GM19455 (cell line): ENCODE results near the gene FBN2.
"Not testable (repeated sequence)": the region's sequence is repeated elsewhere in the genome, so short reads cannot be mapped to it uniquely, and the experiment has no call there.

Experiments used
- ATAC-seq: cut with Tn5 transposase; IDR thresholded peaks from one replicate; pipeline ENCODE4 v1.9.1; 2021; ENCODE audit not compliant: unreplicated experiment

FBN2 gene

GRCh38 chr5:128480158-128480557 lies 57.9 kb downstream of the FBN2 start:
- ATAC-seq = no peak

GRCh38 chr5:128478386-128479368 lies 59.4 kb downstream of the FBN2 start:
- ATAC-seq = no peak

GRCh38 chr5:128477944-128478343 lies 60.1 kb downstream of the FBN2 start:
- no peak for ATAC-seq

- ATAC-seq = no peak
These were observed 62.4 kb downstream of the FBN2 start for GRCh38 chr5:128475693-128476092.

- ATAC-seq = no peak
These were observed 65.1 kb downstream of the FBN2 start for GRCh38 chr5:128472919-128473318.

- no peak for ATAC-seq
These were observed 66.0 kb downstream of the FBN2 start for GRCh38 chr5:128472036-128472435.

- no peak for ATAC-seq
These were observed 67.4 kb downstream of the FBN2 start for GRCh38 chr5:128470663-128471062.

GRCh38 chr5:128469912-128470311 lies 68.1 kb downstream of the FBN2 start:
- ATAC-seq = no peak

GRCh38 chr5:128466980-128467379 lies 71.1 kb downstream of the FBN2 start:
- no peak for ATAC-seq

GRCh38 chr5:128466554-128466953 lies 71.5 kb downstream of the FBN2 start:
- no peak for ATAC-seq

GRCh38 chr5:128464596-128464995 lies 73.4 kb downstream of the FBN2 start:
- ATAC-seq = no peak

- ATAC-seq = no peak
These were observed 75.7 kb downstream of the FBN2 start for GRCh38 chr5:128462330-128462729.

- ATAC-seq = not testable (repeated sequence)
These were observed 80.7 kb downstream of the FBN2 start for GRCh38 chr5:128457147-128457915.

GRCh38 chr5:128455841-128456361 lies 82.1 kb downstream of the FBN2 start:
- no peak for ATAC-seq

- ATAC-seq = no peak
These were observed 84.9 kb downstream of the FBN2 start for GRCh38 chr5:128453121-128453520.

GRCh38 chr5:128447224-128447623 lies 90.8 kb downstream of the FBN2 start:
- ATAC-seq = not testable (repeated sequence)

- no peak for ATAC-seq
These were observed 96.1 kb downstream of the FBN2 start for GRCh38 chr5:128441941-128442350.

- ATAC-seq = no peak
These were observed 96.9 kb downstream of the FBN2 start for GRCh38 chr5:128441165-128441564.

- no peak for ATAC-seq
These were observed 101.3 kb downstream of the FBN2 start for GRCh38 chr5:128436749-128437188.

- no peak for ATAC-seq
These were observed 102.2 kb downstream of the FBN2 start for GRCh38 chr5:128435861-128436260.

GRCh38 chr5:128434993-128435392 lies 103.1 kb downstream of the FBN2 start:
- no peak for ATAC-seq
